CD4-positive, alpha-beta T cell (primary cell): Measurements from ENCODE around the gene LTO1. TPM values are rescaled to one million over a fixed set of nuclear protein-coding genes. Genes with fewer than 3 reads are reported as not detected.

Experiments
- ATAC-seq: fragments of 200-7000 bp; cut with Tn5 transposase; one replicate; pipeline ENCODE4 v1.10.0; 2022; ENCODE audit warnings: mild to moderate bottlenecking; ENCODE audit not compliant: poor library complexity
- CTCF ChIA-PET: fragments of 350-600 bp; sonication (Branson Sonifier 250); formaldehyde crosslinking; loops from one replicate; lab custom pipeline; 2021; ENCODE audit warnings: antibody characterized with exemption, inconsistent platforms; lab: Charles Lee
- POLR2A ChIA-PET: fragments of 350-600 bp; sonication (Branson Sonifier 250); formaldehyde crosslinking; loops from one replicate; lab custom pipeline; 2021; ENCODE audit warnings: antibody characterized with exemption, inconsistent platforms; lab: Charles Lee
- DNase-seq, 14 experiments: peaks; one replicate each; pipeline ENCODE4 v3.0.0-alpha.2; 2013 to 2020; ENCODE audit warnings: mixed read lengths in 2 of 14
- H3K27ac ChIP-seq, 2 donors: one replicate each; pipeline versions ENCODE4 v1.5.1 to v1.7.0; 2013; ENCODE audit warnings: low read length in 2 of 2, low read depth in 1 of 2, mild to moderate bottlenecking in 1 of 2
- H3K27me3 ChIP-seq, 2 experiments: 1 replicate in 1 of 2; 2 replicates in 1 of 2; pipeline versions ENCODE4 v1.6.1 to v1.7.0; 2013; ENCODE audit warnings: low read length in 2 of 2, control low read depth in 1 of 2, mild to moderate bottlenecking in 1 of 2, moderate library complexity in 1 of 2; ENCODE audit not compliant: insufficient read depth in 2 of 2, control insufficient read depth in 1 of 2
- H3K36me3 ChIP-seq: one replicate; pipeline ENCODE4 v1.6.1; 2013; ENCODE audit warnings: low read length, control low read depth; ENCODE audit not compliant: insufficient read depth
- H3K4me1 ChIP-seq: one replicate; pipeline ENCODE4 v1.6.1; 2013; ENCODE audit warnings: low read length, control low read depth; ENCODE audit not compliant: insufficient read depth
- H3K4me3 ChIP-seq: one replicate; pipeline ENCODE4 v1.5.1; 2013; ENCODE audit warnings: mild to moderate bottlenecking, low read length, moderate library complexity
- H3K9me3 ChIP-seq, 2 experiments: 1 replicate in 1 of 2; 2 replicates in 1 of 2; pipeline versions ENCODE4 v1.6.1 to v1.7.0; 2013; ENCODE audit warnings: low read length in 2 of 2, mild to moderate bottlenecking in 2 of 2, control low read depth in 1 of 2, moderate library complexity in 1 of 2; ENCODE audit not compliant: control insufficient read depth in 1 of 2, insufficient read depth in 1 of 2
- H3K27ac Mint-ChIP-seq: one replicate; pipeline ENCODE4 v1.8.0; 2020; ENCODE audit warnings: mixed read lengths
- H3K27me3 Mint-ChIP-seq: one replicate; pipeline ENCODE4 v1.8.0; 2021; ENCODE audit warnings: mixed read lengths
- H3K36me3 Mint-ChIP-seq: one replicate; pipeline ENCODE4 v1.8.0; 2021; ENCODE audit warnings: low read depth, mixed read lengths
- H3K4me1 Mint-ChIP-seq: one replicate; pipeline ENCODE4 v1.8.0; 2021; ENCODE audit warnings: low read depth, mixed read lengths
- H3K4me3 Mint-ChIP-seq: one replicate; pipeline ENCODE4 v1.8.0; 2020; ENCODE audit warnings: mild to moderate bottlenecking, mixed read lengths
- H3K9me3 Mint-ChIP-seq: one replicate; pipeline ENCODE4 v1.8.0; 2020; ENCODE audit warnings: mixed read lengths
- CTCF ChIP-seq: fragments of 200-600 bp; IDR thresholded peaks from one replicate; pipeline ENCODE4 v1.8.0; 2022; ENCODE audit warnings: antibody characterized with exemption, mild to moderate bottlenecking
- intact Hi-C, 2 experiments: fragments of 100-400 bp; cut with DNase I in 1 of 2; cut with micrococcal nuclease in 1 of 2; formaldehyde crosslinking; loops; one replicate each; pipeline versions ENCODE4 v1.15.1 to v1.9.0; 2023 to 2025; cut with DNase I, micrococcal nuclease
- total RNA-seq, 174 experiments: library from RNA in 2 of 174; stranded (reverse) in 2 of 174; gene quantifications; one replicate each; pipeline ENCODE4 v1.2.3 and lab custom pipeline; 2021 to 2026

Gene LTO1
- total RNA-seq, 2 experiments from 2014 or later: 33.5 to 35.5 TPM

GRCh38 chr11:69645801-69646492, 29.2 kb downstream of the LTO1 start:
- Histone ChIP-seq H3K4me1 (peaks cover 17% of the 10 kb centered on the region), H3K36me3 (no peaks in the 10 kb centered on the region), H3K4me3 (no peak overlapping the region), H3K27ac (no peak overlapping the region), H3K9me3 (peaks cover 0 to 8% of the 10 kb centered on the region in 2 experiments), H3K27me3 (peaks cover 7 to 12% of the 10 kb centered on the region in 2 experiments)
- DNase-seq (peak in 1 of 14 experiments; percentile 17), ATAC-seq (no peak)
- no peak overlapping the region for H3K4me3 Mint-ChIP-seq
- ChIA-PET CTCF (no interaction called here), POLR2A (no interaction called here)
- H3K9me3 Mint-ChIP-seq: no peaks in the 10 kb centered on the region
- peaks cover 5% of the 10 kb centered on the region for H3K4me1 Mint-ChIP-seq
- H3K36me3 Mint-ChIP-seq: no peaks in the 10 kb centered on the region
- H3K27me3 Mint-ChIP-seq: peaks cover 6% of the 10 kb centered on the region
- intact Hi-C loops: loop anchor here in 1 of 2 experiments (10.0 kb wide), 1 partner anchor 681 kb away; no protein-coding TSS in a partner anchor
- no peak overlapping the region for H3K27ac Mint-ChIP-seq
- no peak for TF ChIP-seq CTCF

GRCh38 chr11:69644962-69645675, 30.0 kb downstream of the LTO1 start:
- Mint-ChIP-seq H3K4me1 (peaks cover 14% of the 10 kb centered on the region), H3K27me3 (peaks cover 15% of the 10 kb centered on the region), H3K9me3 (no peaks in the 10 kb centered on the region), H3K4me3 (peak overlapping the region; percentile 13), H3K27ac (no peak overlapping the region), H3K36me3 (no peaks in the 10 kb centered on the region)
- intact Hi-C loops: loop anchor here in 1 of 2 experiments (10.0 kb wide), 1 partner anchor 680 kb away; no protein-coding TSS in a partner anchor
- ChIA-PET POLR2A (no interaction called here), CTCF (no interaction called here)
- no peaks in the 10 kb centered on the region for H3K36me3 ChIP-seq
- peaks cover 25% of the 10 kb centered on the region for H3K4me1 ChIP-seq
- DNase-seq (peak in 1 of 14 experiments; percentile 25), ATAC-seq (no peak)
- no peak overlapping the region for H3K27ac ChIP-seq
- TF ChIP-seq CTCF: no peak
- H3K4me3 ChIP-seq: no peak overlapping the region
- peaks cover 0 to 8% of the 10 kb centered on the region in 2 experiments for H3K9me3 ChIP-seq
- peaks cover 13 to 19% of the 10 kb centered on the region in 2 experiments for H3K27me3 ChIP-seq

GRCh38 chr11:69644071-69644961, 30.8 kb downstream of the LTO1 start:
- H3K27me3 ChIP-seq: peaks cover 21 to 23% of the 10 kb centered on the region in 2 experiments
- peaks cover 22% of the 10 kb centered on the region for H3K4me1 Mint-ChIP-seq
- H3K9me3 ChIP-seq: peaks cover 0 to 9% of the 10 kb centered on the region in 2 experiments
- no peak overlapping the region for H3K27ac ChIP-seq
- CTCF ChIA-PET: interaction anchor here (1.9 kb wide), 1 partner anchor 31 kb away, joined by 4 read pairs; the partner anchor contains the start of gene LTO1
- H3K36me3 ChIP-seq: no peaks in the 10 kb centered on the region
- peaks cover 31% of the 10 kb centered on the region for H3K4me1 ChIP-seq
- no peak overlapping the region for H3K4me3 ChIP-seq
- no peak overlapping the region for H3K27ac Mint-ChIP-seq
- peak overlapping the region; percentile 85 for H3K4me3 Mint-ChIP-seq
- no peak for ATAC-seq
- POLR2A ChIA-PET: interaction anchor here (3.5 kb wide), 1 partner anchor 348 kb away, joined by 21 read pairs; no protein-coding TSS in a partner anchor
- no peak for TF ChIP-seq CTCF
- peaks cover 23% of the 10 kb centered on the region for H3K27me3 Mint-ChIP-seq
- no peaks in the 10 kb centered on the region for H3K36me3 Mint-ChIP-seq
- DNase-seq: peak in 2 of 14 experiments; percentile 32 to 33
- intact Hi-C loops: loop anchor here in 1 of 2 experiments (10.0 kb wide), 1 partner anchor 680 kb away; no protein-coding TSS in a partner anchor
- H3K9me3 Mint-ChIP-seq: no peaks in the 10 kb centered on the region
